B cell (primary cell): ENCODE data around the gene PIK3R3.

Experiments used
- EZH2 ChIP-seq: IDR thresholded peaks from 2 replicates; pipeline ENCODE4 v1.6.1; 2012; ENCODE audit warnings: borderline replicate concordance, low read depth, mild to moderate bottlenecking, moderate library complexity, low read length; ENCODE audit not compliant: insufficient read depth, poor library complexity, severe bottlenecking
- TF ChIP-seq, protein P1 (sequence below): fragments of 200-600 bp; IDR thresholded peaks from one replicate; pipeline ENCODE4 v1.8.0; 2022; ENCODE audit warnings: antibody characterized with exemption, mild to moderate bottlenecking

DNA sequence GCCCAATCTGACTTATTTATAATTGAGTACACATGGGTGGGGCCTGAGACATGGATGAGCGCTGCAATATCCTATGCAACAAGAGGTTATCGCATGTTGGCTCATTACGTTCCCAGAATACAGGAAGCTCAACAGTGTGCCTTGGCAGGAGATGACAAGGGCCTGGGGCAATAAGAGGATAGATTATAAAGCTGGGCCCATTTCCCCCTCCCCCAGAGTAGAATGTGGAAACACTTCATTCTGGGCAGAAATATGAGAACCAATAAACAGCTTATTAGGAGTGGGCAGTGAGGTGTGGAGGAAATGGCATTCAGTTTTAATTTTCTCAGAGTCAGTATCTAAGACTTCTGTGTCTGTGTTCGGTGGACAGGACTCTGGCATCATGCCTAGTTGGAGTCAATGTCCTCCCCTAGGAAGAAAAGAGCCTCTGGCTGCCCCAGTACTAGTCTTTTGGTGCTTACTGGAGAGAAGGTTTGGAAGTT, 92.8 kb downstream of the PIK3R3 start:
- TF ChIP-seq, protein P1, sequence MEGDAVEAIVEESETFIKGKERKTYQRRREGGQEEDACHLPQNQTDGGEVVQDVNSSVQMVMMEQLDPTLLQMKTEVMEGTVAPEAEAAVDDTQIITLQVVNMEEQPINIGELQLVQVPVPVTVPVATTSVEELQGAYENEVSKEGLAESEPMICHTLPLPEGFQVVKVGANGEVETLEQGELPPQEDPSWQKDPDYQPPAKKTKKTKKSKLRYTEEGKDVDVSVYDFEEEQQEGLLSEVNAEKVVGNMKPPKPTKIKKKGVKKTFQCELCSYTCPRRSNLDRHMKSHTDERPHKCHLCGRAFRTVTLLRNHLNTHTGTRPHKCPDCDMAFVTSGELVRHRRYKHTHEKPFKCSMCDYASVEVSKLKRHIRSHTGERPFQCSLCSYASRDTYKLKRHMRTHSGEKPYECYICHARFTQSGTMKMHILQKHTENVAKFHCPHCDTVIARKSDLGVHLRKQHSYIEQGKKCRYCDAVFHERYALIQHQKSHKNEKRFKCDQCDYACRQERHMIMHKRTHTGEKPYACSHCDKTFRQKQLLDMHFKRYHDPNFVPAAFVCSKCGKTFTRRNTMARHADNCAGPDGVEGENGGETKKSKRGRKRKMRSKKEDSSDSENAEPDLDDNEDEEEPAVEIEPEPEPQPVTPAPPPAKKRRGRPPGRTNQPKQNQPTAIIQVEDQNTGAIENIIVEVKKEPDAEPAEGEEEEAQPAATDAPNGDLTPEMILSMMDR, result no peak
- no peak for TF ChIP-seq EZH2
